ENCODE data around the gene MICALL2.

DNA sequence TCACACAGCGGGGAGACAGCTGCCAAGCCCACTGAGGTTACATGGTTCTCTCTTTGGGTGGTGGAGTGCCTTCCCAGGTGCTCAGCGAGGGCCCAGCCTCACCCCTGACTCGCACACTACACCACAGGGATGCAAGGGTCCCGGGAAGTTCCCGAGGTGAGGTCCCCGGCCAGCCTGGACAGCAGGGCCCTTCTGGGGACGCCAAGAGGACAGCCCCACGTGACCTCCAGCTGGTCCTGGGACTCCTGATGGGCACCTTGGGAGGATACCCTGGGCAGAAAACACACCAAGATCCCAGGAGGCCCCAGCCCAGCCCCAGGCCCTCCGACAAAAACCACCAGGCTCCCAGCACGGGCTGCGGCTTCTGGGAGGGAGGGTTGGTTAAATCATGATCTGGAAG is 8.3 kb downstream of the MICALL2 start:
- TF ChIP-seq, protein P1, sequence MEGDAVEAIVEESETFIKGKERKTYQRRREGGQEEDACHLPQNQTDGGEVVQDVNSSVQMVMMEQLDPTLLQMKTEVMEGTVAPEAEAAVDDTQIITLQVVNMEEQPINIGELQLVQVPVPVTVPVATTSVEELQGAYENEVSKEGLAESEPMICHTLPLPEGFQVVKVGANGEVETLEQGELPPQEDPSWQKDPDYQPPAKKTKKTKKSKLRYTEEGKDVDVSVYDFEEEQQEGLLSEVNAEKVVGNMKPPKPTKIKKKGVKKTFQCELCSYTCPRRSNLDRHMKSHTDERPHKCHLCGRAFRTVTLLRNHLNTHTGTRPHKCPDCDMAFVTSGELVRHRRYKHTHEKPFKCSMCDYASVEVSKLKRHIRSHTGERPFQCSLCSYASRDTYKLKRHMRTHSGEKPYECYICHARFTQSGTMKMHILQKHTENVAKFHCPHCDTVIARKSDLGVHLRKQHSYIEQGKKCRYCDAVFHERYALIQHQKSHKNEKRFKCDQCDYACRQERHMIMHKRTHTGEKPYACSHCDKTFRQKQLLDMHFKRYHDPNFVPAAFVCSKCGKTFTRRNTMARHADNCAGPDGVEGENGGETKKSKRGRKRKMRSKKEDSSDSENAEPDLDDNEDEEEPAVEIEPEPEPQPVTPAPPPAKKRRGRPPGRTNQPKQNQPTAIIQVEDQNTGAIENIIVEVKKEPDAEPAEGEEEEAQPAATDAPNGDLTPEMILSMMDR (IDR thresholded peaks at IDR 0.05; ENCODE audit: insufficient read depth, low read length, poor library complexity, severe bottlenecking) = no peak
- TF ChIP-seq EZH2phosphoT487 (conservative IDR thresholded peaks at IDR 0.05; ENCODE audit: low read length) = no peak
